Fibroblast of villous mesenchyme (primary cell): ENCODE data around the gene CFD. TPM values are rescaled to one million over a fixed set of nuclear protein-coding genes. Genes with fewer than 3 reads are reported as not detected.

Experiments
- DNase-seq: peaks from one replicate; pipeline ENCODE4 v3.0.0-alpha.2; 2010; ENCODE audit warnings: low read depth
- H3K4me3 ChIP-seq: 2 replicates; pipeline ENCODE4 v1.5.1; 2011; ENCODE audit warnings: low read depth, mild to moderate bottlenecking, low read length
- CTCF ChIP-seq: IDR thresholded peaks from 2 replicates; pipeline ENCODE4 v1.5.1; 2012; ENCODE audit warnings: low read depth, mild to moderate bottlenecking, low read length; ENCODE audit not compliant: insufficient read depth
- total RNA-seq: library from RNA; depleted of rRNA; stranded (reverse); fragments of >200 nt; gene quantifications from 2 replicates; pipeline ENCODE4 v1.2.3, GENCODE V29; 2012

The CFD gene
- total RNA-seq, 1 donor: 3.9 TPM

DNA sequence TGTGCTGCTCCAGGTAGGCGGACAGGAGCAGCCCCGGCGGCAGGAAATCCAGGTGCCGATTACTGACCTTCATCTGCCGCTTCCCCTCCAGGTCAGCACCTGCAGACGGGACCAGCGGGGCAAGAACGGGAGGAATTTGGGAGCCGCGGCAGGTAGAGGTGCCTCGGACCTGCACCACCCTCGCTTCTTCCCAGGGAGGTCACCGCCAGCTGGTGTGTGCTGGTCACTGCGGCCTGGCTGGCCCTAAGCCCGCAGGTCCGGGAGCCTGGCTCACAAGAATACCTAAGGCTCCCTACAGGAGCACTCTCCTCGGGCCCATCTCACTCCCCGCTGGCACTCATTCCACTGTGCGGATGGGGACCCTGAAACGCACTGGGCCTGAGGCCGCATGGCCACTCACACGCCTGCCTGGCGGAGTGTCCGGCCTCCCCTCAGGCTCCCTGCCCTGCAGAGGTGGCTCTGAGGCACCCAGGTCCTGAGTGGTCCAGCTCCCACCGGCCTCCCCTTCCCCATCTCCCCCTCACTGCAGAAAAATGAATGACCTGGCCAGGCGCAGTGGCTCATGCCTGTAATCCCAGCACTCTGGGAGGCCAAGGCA lies 38.1 kb downstream of the CFD start:
- peak; percentile 13 for TF ChIP-seq CTCF
- no peak overlapping the region for H3K4me3 ChIP-seq
- DNase-seq: no peak

DNA sequence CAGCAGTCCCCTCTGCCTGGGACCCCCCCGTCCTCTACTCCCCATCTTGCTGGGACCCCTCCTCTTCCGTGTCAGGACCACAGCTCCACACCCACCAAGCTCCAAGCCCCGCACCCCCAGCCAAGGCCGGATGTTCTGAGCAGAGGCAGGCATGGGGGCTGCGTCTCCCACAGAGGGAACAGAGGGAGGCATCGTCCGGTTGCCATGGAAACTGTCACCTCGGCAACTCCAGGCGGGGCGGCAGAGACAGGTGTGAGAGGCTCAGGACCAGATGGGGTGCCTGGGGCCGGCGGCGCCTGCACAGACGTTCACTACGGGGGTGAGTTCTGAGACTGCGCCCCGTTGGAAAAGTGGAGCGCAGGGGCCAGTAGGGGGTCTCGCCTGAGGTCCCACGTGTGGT lies 39.2 kb downstream of the CFD start:
- H3K4me3 ChIP-seq: no peak overlapping the region
- DNase-seq: no peak
- no peak for TF ChIP-seq CTCF

GRCh38 chr19:899336-900042 lies 40.0 kb downstream of the CFD start:
- DNase-seq: no peak
- no peak overlapping the region for H3K4me3 ChIP-seq
- no peak for TF ChIP-seq CTCF

GRCh38 chr19:900043-900301 lies 40.5 kb downstream of the CFD start:
- TF ChIP-seq CTCF: no peak
- no peak for DNase-seq
- H3K4me3 ChIP-seq: no peak overlapping the region

- TF ChIP-seq CTCF: no peak
- H3K4me3 ChIP-seq: no peak overlapping the region
- DNase-seq: no peak
These were observed 41.0 kb downstream of the CFD start for GRCh38 chr19:900302-901111.

- no peak for DNase-seq
- no peak overlapping the region for H3K4me3 ChIP-seq
- TF ChIP-seq CTCF: no peak
These were observed 42.0 kb downstream of the CFD start for GRCh38 chr19:901216-902092.
